Measurements from ENCODE around the gene ZBTB34. TPM values are rescaled to one million over a fixed set of nuclear protein-coding genes. Genes with fewer than 3 reads are reported as not detected.
A peak's percentile ranks its signal among the peaks of the same experiment; 100 is the strongest.

ZBTB34 gene
- total RNA-seq, 4 donors from 2014 or later = 7.4 to 12.3 (median 10.6) TPM

DNA sequence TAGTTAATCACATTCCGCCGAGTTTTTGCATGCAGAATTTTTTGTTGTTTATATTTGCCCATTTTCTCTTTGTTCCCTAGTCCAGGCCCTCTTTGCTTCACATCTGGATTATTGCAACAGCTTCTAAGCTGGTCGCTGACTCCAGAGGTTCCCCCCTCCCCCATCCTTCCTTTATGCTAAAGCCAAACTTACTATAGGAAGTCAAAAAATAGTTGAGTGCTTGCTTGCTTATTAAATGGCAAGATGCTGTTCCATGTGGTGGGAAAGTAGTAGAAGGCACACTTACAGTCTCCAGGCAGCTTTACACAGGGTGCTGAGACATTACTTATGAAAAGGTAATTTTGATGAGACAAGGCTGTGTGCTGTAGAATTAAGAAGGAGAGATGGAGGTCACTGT, 1.3 kb downstream of the ZBTB34 start:
- Histone ChIP-seq H3K4me3 (peak overlapping the region; percentile 79 to 99 (median 88)), H3K27ac (peak overlapping the region; percentile 28 to 96 (median 95)), H3K36me3 (peaks cover 0 to 23% (median 0%) of the 10 kb centered on the region in 3 donors), H3K4me1 (peaks cover 0 to 26% (median 7%) of the 10 kb centered on the region in 4 donors), H3K27me3 (no peaks in the 10 kb centered on the region), H3K9me3 (no peaks in the 10 kb centered on the region)
- DNase-seq = no peak
- TF ChIP-seq POLR2A (IDR thresholded peaks at IDR 0.05) = no peak
- TF ChIP-seq, protein P1, sequence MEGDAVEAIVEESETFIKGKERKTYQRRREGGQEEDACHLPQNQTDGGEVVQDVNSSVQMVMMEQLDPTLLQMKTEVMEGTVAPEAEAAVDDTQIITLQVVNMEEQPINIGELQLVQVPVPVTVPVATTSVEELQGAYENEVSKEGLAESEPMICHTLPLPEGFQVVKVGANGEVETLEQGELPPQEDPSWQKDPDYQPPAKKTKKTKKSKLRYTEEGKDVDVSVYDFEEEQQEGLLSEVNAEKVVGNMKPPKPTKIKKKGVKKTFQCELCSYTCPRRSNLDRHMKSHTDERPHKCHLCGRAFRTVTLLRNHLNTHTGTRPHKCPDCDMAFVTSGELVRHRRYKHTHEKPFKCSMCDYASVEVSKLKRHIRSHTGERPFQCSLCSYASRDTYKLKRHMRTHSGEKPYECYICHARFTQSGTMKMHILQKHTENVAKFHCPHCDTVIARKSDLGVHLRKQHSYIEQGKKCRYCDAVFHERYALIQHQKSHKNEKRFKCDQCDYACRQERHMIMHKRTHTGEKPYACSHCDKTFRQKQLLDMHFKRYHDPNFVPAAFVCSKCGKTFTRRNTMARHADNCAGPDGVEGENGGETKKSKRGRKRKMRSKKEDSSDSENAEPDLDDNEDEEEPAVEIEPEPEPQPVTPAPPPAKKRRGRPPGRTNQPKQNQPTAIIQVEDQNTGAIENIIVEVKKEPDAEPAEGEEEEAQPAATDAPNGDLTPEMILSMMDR (IDR thresholded peaks at IDR 0.05) = no peak

DNA sequence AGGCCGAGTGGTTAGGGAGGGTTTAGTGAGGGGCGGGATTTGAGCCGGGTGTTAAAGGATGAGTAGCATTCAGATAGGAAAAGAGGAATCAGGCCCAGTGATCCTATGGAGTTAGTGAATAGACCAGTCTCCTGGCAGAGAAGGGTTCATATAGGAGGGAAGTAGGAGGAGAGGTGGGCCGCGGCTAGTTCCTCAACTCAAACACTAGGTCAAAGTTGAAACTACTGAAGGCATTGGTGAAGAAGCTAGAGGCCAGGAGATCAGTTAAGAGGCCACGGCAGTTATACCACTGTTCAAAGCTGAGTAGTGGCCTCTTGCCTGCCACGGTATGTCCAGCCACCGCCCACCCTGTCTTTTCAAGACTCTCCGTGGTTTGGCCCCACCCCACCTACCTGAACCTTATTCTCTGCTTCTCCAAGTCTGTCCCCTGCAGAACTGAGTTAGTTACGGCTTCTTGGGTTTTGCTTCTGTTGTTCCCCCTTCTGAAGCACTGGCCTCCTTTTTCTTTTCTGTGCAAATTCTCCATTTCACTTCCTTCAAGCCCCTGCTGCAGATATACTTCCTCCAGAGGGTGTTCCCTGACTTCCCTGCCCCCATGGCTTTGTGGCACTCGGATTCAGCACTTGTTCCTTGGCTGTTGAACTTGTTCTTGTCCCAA, 1.8 kb downstream of the ZBTB34 start:
- TF ChIP-seq, protein P1 (IDR thresholded peaks at IDR 0.05) = no peak
- no peak for TF ChIP-seq POLR2A (IDR thresholded peaks at IDR 0.05)
- Histone ChIP-seq H3K9me3 (no peaks in the 10 kb centered on the region), H3K27ac (peak overlapping the region in 2 of 4 donors; percentile 28 to 95), H3K27me3 (no peaks in the 10 kb centered on the region), H3K4me3 (peak overlapping the region; percentile 79 to 99 (median 88)), H3K36me3 (peaks cover 0 to 23% (median 0%) of the 10 kb centered on the region in 3 donors), H3K4me1 (peaks cover 0 to 26% (median 7%) of the 10 kb centered on the region in 4 donors)
- peak in 1 of 3 donors; percentile 23 for DNase-seq

DNA sequence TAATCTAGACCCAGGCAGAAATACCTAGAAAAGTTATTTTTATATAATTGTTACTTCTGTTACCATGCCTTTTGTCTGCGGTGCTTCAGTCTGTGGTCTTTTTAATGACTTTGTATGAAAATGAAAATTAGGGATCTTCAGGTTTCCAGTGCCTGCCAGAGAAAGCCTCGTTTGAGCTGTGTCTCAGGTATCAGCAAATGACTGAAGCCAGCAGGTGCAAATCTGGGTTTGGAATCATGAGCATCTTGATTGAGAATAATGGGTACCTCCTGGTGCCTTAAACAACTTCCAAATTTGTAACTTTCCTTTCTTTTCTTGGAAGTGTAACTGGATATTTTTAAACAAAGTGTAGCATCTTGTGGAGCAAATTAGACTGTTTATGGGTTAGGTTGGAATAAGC, 4.3 kb downstream of the ZBTB34 start:
- no peaks in the 10 kb centered on the region for H3K9me3 ChIP-seq
- no peak overlapping the region for H3K4me3 ChIP-seq
- H3K4me1 ChIP-seq = peaks cover 0 to 24% (median 7%) of the 10 kb centered on the region in 4 donors
- H3K27me3 ChIP-seq = no peaks in the 10 kb centered on the region
- no peak for DNase-seq
- TF ChIP-seq POLR2A (IDR thresholded peaks at IDR 0.05) = no peak
- TF ChIP-seq, protein P1 (IDR thresholded peaks at IDR 0.05) = no peak
- H3K36me3 ChIP-seq = peaks cover 0 to 23% (median 0%) of the 10 kb centered on the region in 3 donors
- no peak overlapping the region for H3K27ac ChIP-seq

DNA sequence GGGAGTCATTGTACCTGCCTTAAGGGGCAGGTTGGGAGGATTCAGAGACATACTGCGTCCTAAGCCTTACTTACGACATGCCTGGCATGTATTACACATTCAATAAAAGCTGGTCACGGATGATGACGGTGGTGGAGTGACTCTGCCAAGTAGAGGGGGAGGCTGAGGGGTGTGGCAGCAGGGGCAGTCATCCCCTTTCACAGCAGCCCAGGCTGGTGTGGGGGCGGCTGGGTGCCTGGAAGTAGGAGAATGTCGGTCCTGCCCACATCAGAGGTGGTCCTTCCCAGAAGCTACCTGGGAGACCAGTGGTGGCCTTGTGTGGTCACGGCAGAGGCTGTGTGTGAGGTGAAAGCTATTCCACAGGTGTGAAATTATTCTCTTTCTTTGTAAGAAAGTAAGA, 8.9 kb downstream of the ZBTB34 start:
- Histone ChIP-seq H3K4me1 (no peaks in the 10 kb centered on the region), H3K27ac (no peak overlapping the region), H3K27me3 (no peaks in the 10 kb centered on the region), H3K9me3 (no peaks in the 10 kb centered on the region), H3K4me3 (no peak overlapping the region), H3K36me3 (peaks cover 0 to 18% (median 0%) of the 10 kb centered on the region in 3 donors)
- DNase-seq = no peak
- TF ChIP-seq, protein P1 (IDR thresholded peaks at IDR 0.05) = no peak
- no peak for TF ChIP-seq POLR2A (IDR thresholded peaks at IDR 0.05)

DNA sequence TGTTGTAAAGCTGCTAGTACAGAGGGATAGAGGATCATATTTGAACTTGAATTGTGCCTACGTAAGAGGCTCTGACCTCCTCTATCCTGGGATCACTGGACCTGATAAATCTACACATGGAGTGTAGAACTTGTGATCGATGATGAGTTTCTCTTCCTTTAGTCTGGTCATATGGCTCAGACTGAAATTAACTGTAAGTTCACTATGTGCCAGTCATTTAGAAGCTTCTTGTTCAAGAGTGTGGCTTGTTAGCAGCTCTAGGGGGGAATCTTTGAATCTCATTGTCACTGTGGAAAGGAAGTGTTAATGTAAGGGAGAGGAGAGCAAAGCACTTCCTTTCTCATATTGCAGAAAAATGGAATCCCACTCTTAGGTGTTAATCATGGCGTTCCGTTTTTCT, 12.1 kb downstream of the ZBTB34 start:
- DNase-seq = no peak
- Histone ChIP-seq H3K27me3 (no peaks in the 10 kb centered on the region), H3K27ac (no peak overlapping the region), H3K4me1 (no peaks in the 10 kb centered on the region), H3K36me3 (no peaks in the 10 kb centered on the region), H3K9me3 (no peaks in the 10 kb centered on the region), H3K4me3 (no peak overlapping the region)
- no peak for TF ChIP-seq POLR2A (IDR thresholded peaks at IDR 0.05)
- TF ChIP-seq, protein P1 (IDR thresholded peaks at IDR 0.05) = no peak
